Bronchial epithelial cell (primary cell): ENCODE measurements around the gene CRTAC1. TPM values are rescaled to one million over a fixed set of nuclear protein-coding genes. Genes with fewer than 3 reads are reported as not detected.

ENCODE experiments used
- DNase-seq: peaks from one replicate; pipeline ENCODE4 v3.0.0-alpha.2; 2010; ENCODE audit warnings: low read depth
- FAIRE-seq: peaks from 2 replicates; lab custom pipeline; 2011; peaks lifted over from hg19 to GRCh38; lab: Jason Lieb, UNC
- H3K27me3 ChIP-seq: 2 replicates; pipeline ENCODE4 v1.5.1; 2011; ENCODE audit warnings: low read length; ENCODE audit not compliant: control insufficient read depth, insufficient read depth
- H3K36me3 ChIP-seq: 2 replicates; pipeline ENCODE4 v1.5.1; 2011; ENCODE audit warnings: low read length; ENCODE audit not compliant: control insufficient read depth, insufficient read depth
- H3K4me3 ChIP-seq: 2 replicates; pipeline ENCODE4 v1.5.1; 2011; ENCODE audit warnings: mild to moderate bottlenecking, low read depth, low read length, control low read depth
- CTCF ChIP-seq: IDR thresholded peaks from 2 replicates; pipeline ENCODE4 v1.5.1; 2011; ENCODE audit warnings: mild to moderate bottlenecking, moderate library complexity, low read length, control low read depth, inconsistent platforms; ENCODE audit not compliant: insufficient read depth, severe bottlenecking
- total RNA-seq: library from RNA; depleted of rRNA; stranded (reverse); fragments of >200 nt; gene quantifications from 2 replicates; pipeline ENCODE4 v1.2.1, GENCODE V29; 2014

CRTAC1 gene
- total RNA-seq, 1 donor from 2014 or later: not detected

- FAIRE-seq (no peak), DNase-seq (no peak)
- no peak overlapping the region for H3K4me3 ChIP-seq
- peaks cover 5% of the 10 kb centered on the region for H3K27me3 ChIP-seq
- no peak for TF ChIP-seq CTCF
- H3K36me3 ChIP-seq: no peaks in the 10 kb centered on the region
Measured at GRCh38 chr10:97818572-97818971, 211.8 kb downstream of the CRTAC1 start.

- no peak for DNase-seq
- TF ChIP-seq CTCF: no peak
Measured at GRCh38 chr10:97816609-97817008, 213.8 kb downstream of the CRTAC1 start.

More at GRCh38 chr10:97816609-97817008, 213.8 kb downstream of the CRTAC1 start:
- H3K36me3 ChIP-seq: no peaks in the 10 kb centered on the region
- peaks cover 5% of the 10 kb centered on the region for H3K27me3 ChIP-seq
- FAIRE-seq: no peak
- no peak overlapping the region for H3K4me3 ChIP-seq

Other genes with a start within 250 kb of the CRTAC1 start
- under 0.01 and 0.26 TPM in 2 replicates for gene GOLGA7B, start 180.8 kb downstream of the CRTAC1 start, total RNA-seq
- gene R3HCC1L, start 104.0 kb upstream of the CRTAC1 start, total RNA-seq: 13.7 and 15.7 TPM in 2 replicates
- 0.13 and 0.26 TPM in 2 replicates for gene LOXL4, start 237.6 kb upstream of the CRTAC1 start, total RNA-seq